ENCODE data around the gene GALK1.
A peak's percentile ranks its signal among the peaks of the same experiment; 100 is the strongest.
"Not testable (repeated sequence)": the region's sequence is repeated elsewhere in the genome, so short reads cannot be mapped to it uniquely, and the experiment has no call there.

The GALK1 gene

GRCh38 chr17:75778861-75779249, 13.9 kb upstream of the GALK1 start:
- no peaks in the 10 kb centered on the region for H3K27me3 ChIP-seq (ENCODE audit: low read length)
- TF ChIP-seq, protein P1, sequence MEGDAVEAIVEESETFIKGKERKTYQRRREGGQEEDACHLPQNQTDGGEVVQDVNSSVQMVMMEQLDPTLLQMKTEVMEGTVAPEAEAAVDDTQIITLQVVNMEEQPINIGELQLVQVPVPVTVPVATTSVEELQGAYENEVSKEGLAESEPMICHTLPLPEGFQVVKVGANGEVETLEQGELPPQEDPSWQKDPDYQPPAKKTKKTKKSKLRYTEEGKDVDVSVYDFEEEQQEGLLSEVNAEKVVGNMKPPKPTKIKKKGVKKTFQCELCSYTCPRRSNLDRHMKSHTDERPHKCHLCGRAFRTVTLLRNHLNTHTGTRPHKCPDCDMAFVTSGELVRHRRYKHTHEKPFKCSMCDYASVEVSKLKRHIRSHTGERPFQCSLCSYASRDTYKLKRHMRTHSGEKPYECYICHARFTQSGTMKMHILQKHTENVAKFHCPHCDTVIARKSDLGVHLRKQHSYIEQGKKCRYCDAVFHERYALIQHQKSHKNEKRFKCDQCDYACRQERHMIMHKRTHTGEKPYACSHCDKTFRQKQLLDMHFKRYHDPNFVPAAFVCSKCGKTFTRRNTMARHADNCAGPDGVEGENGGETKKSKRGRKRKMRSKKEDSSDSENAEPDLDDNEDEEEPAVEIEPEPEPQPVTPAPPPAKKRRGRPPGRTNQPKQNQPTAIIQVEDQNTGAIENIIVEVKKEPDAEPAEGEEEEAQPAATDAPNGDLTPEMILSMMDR (IDR thresholded peaks at IDR 0.05; ENCODE audit: insufficient read depth, low read length, poor library complexity, severe bottlenecking) = peak; percentile 61
- no peak for TF ChIP-seq EZH2phosphoT487 (conservative IDR thresholded peaks at IDR 0.05; ENCODE audit: low read length)
- H3K9me3 ChIP-seq (ENCODE audit: insufficient read depth, low read length) = 0 out of 2 replicates have a peak, but pooled peaks cover 3% of the 10 kb centered on the region
- peaks cover 18% of the 10 kb centered on the region for H3K36me3 ChIP-seq (ENCODE audit: low read length)
- peaks cover 20% of the 10 kb centered on the region for H4K20me1 ChIP-seq (ENCODE audit: low read depth, low read length)
- H3K4me3 ChIP-seq (ENCODE audit: insufficient read depth, low read length, poor library complexity, severe bottlenecking) = peak overlapping the region; percentile 73
- no peaks in the 10 kb centered on the region for H3K9me2 ChIP-seq (replicated peaks; ENCODE audit: insufficient read depth, low read length)
- H2AFZ ChIP-seq (ENCODE audit: low read depth, low read length, severe bottlenecking) = no peak overlapping the region
- H3K4me2 ChIP-seq (ENCODE audit: low read depth, low read length, poor library complexity, severe bottlenecking) = peak overlapping the region; percentile 70
- H3F3A ChIP-seq (ENCODE audit: insufficient read depth) = peaks cover 56% of the 10 kb centered on the region
- H3K9ac ChIP-seq (ENCODE audit: low read length) = peak overlapping the region; percentile 92
- H3K79me2 ChIP-seq (ENCODE audit: insufficient read depth, low read length) = peaks cover 22% of the 10 kb centered on the region
- H3K27ac ChIP-seq (ENCODE audit: low read depth, low read length) = peak overlapping the region; percentile 74

DNA sequence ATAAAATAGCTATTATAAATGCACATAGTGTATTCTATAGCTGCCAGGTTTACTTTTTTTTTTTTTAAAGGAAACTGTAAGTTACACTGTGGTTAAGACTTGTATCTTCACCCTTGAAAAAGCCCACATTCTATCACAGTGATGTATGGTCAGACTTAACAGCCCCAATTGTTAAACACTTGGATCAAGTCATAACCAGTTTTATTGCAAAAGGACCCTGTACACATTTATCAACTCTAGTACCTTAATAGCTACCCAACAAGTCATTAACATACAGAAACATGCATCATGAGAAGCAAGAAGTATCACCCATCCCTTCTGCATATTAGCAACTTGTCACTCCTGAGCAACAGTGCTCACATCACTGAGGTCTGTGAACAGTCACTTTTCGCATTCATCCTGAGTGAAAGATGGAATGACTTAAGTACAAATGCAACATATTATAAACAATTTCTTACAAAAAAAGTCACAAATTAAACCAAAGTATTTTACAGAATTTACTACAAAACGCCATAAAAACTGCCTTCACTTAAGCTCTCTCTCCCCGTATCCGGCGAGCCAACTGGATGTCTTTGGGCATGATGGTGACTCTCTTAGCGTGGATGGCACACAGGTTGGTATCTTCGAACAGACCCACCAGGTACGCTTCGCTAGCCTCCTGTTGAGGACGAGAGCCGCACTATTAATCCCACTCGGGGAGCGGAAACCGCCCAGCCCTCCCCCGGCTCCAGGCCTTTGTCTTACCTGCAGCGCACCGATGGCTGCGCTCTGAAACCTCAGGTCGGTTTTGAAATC, 13.3 kb upstream of the GALK1 start:
- Histone ChIP-seq H3K79me2 (ENCODE audit: insufficient read depth, low read length) (peaks cover 22% of the 10 kb centered on the region), H3F3A (ENCODE audit: insufficient read depth) (peaks cover 50% of the 10 kb centered on the region), H3K27ac (ENCODE audit: low read depth, low read length) (peak overlapping the region; percentile 74), H3K4me3 (ENCODE audit: insufficient read depth, low read length, poor library complexity, severe bottlenecking) (peak overlapping the region; percentile 73), H4K20me1 (ENCODE audit: low read depth, low read length) (peaks cover 20% of the 10 kb centered on the region), H3K36me3 (ENCODE audit: low read length) (peaks cover 18% of the 10 kb centered on the region), H3K9ac (ENCODE audit: low read length) (peak overlapping the region; percentile 92), H3K4me2 (ENCODE audit: low read depth, low read length, poor library complexity, severe bottlenecking) (peak overlapping the region; percentile 70)
- H3K9me2 ChIP-seq (replicated peaks; ENCODE audit: insufficient read depth, low read length); H3K27me3 ChIP-seq (ENCODE audit: low read length); H3K9me3 ChIP-seq (ENCODE audit: insufficient read depth, low read length); H2AFZ ChIP-seq (ENCODE audit: low read depth, low read length, severe bottlenecking): not testable (repeated sequence)

DNA sequence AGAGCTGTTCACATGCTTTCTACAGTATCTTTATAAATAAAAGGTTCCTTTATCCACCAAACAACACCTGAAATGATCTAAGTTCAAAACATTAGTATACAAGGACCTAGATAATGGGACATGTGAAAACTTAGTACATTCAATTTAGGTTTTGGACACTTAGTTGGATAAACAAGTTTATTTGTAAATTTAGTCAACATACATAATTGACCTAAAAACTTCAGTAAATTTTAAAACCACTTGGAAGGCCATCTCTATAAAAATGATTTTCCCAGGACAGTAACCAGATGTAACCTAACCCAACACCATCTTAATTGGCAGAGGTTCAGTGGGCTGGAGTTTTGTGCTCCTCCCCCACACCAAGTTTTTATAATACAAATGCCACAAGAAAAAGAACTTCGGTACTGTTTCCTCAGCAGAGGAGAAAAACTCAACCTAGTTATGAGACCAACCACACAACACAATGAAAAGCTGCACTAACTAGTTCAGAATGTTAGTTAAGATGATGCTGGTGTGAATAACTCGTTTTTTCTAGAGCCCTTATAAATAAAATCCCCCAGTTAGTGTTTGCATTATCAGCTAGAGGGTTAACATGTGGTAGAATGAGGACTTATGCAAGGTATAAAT, 12.4 kb upstream of the GALK1 start:
- Histone ChIP-seq H3K4me2 (ENCODE audit: low read depth, low read length, poor library complexity, severe bottlenecking) (peak overlapping the region; percentile 70), H2AFZ (ENCODE audit: low read depth, low read length, severe bottlenecking) (no peak overlapping the region)

More for the DNA sequence above, 12.4 kb upstream of the GALK1 start:
- 0 out of 2 replicates have a peak, but pooled peaks cover 3% of the 10 kb centered on the region for H3K9me3 ChIP-seq (ENCODE audit: insufficient read depth, low read length)
- peak overlapping the region; percentile 73 for H3K4me3 ChIP-seq (ENCODE audit: insufficient read depth, low read length, poor library complexity, severe bottlenecking)
- no peak overlapping the region for H3K27ac ChIP-seq (ENCODE audit: low read depth, low read length)
- peaks cover 22% of the 10 kb centered on the region for H3K79me2 ChIP-seq (ENCODE audit: insufficient read depth, low read length)
- H3K27me3 ChIP-seq (ENCODE audit: low read length) = no peaks in the 10 kb centered on the region
- peaks cover 20% of the 10 kb centered on the region for H4K20me1 ChIP-seq (ENCODE audit: low read depth, low read length)
- peaks cover 43% of the 10 kb centered on the region for H3F3A ChIP-seq (ENCODE audit: insufficient read depth)
- no peaks in the 10 kb centered on the region for H3K9me2 ChIP-seq (replicated peaks; ENCODE audit: insufficient read depth, low read length)
- peaks cover 18% of the 10 kb centered on the region for H3K36me3 ChIP-seq (ENCODE audit: low read length)
- no peak for TF ChIP-seq EZH2phosphoT487 (conservative IDR thresholded peaks at IDR 0.05; ENCODE audit: low read length)
- TF ChIP-seq, protein P1 (IDR thresholded peaks at IDR 0.05; ENCODE audit: insufficient read depth, low read length, poor library complexity, severe bottlenecking) = no peak
- peak overlapping the region; percentile 92; the same call in 1 of the 2 replicates for H3K9ac ChIP-seq (ENCODE audit: low read length)

Measured in SU-DHL-6 (cell line).